OCI-LY1 (cell line): ENCODE measurements around the gene NUPR1.

ENCODE experiments used
- CTCF ChIP-seq: fragments of 200-600 bp; sonication (generic), shearing (Covaris generic); IDR thresholded peaks from 2 replicates; pipeline ENCODE4 v1.5.1; 2017; ENCODE audit warnings: mild to moderate bottlenecking, antibody characterized with exemption, low read length, moderate library complexity, mixed read lengths
- EZH2 ChIP-seq: fragments of 200-600 bp; sonication (generic), shearing (Covaris generic); IDR thresholded peaks from 2 replicates; pipeline ENCODE4 v1.8.0; 2017; ENCODE audit warnings: borderline replicate concordance, mixed run types, mild to moderate bottlenecking, antibody characterized with exemption, low read length, moderate library complexity, mixed read lengths

- TF ChIP-seq CTCF (no peak), EZH2 (no peak)
These were observed 52.5 kb downstream of the NUPR1 start for GRCh38 chr16:28486266-28486665.
